Ovary (tissue), 9 donors: Measurements from ENCODE around the gene ANAPC16. TPM values are rescaled to one million over a fixed set of nuclear protein-coding genes. Genes with fewer than 3 reads are reported as not detected.

Source experiments
- DNase-seq, 5 donors: peaks; one replicate each; pipeline ENCODE4 v3.0.0-alpha.2; 2019 to 2020
- H3K27ac ChIP-seq, 2 donors: fragments of 200-600 bp; one replicate each; pipeline versions ENCODE4 v1.5.1 to v1.8.0; 2019 to 2022
- H3K27me3 ChIP-seq: fragments of 200-600 bp; one replicate; pipeline ENCODE4 v1.8.0; 2022
- H3K36me3 ChIP-seq: fragments of 200-600 bp; sonication (generic); one replicate; pipeline ENCODE4 v1.5.1; 2019
- H3K4me1 ChIP-seq: one replicate; pipeline ENCODE4 v1.8.1; 2013; ENCODE audit warnings: mild to moderate bottlenecking, moderate library complexity; ENCODE audit not compliant: insufficient read depth
- H3K4me3 ChIP-seq: fragments of 200-600 bp; sonication (generic); one replicate; pipeline ENCODE4 v1.5.1; 2017
- H3K9me3 ChIP-seq, 2 donors: fragments of 200-600 bp in 1 of 2; sonication (generic) in 1 of 2; one replicate each; pipeline versions ENCODE4 v1.5.1 to v1.8.1; 2013 to 2019; ENCODE audit warnings: mild to moderate bottlenecking in 1 of 2, moderate library complexity in 1 of 2
- EP300 ChIP-seq: sonication (generic); formaldehyde crosslinking; IDR thresholded peaks from one replicate; pipeline ENCODE4 v1.6.1; 2017; ENCODE audit warnings: antibody characterized with exemption
- POLR2A ChIP-seq: fragments of 450-650 bp; IDR thresholded peaks from one replicate; pipeline ENCODE4 v1.6.1; 2017; ENCODE audit warnings: antibody characterized with exemption, mild to moderate bottlenecking, moderate library complexity
- WGBS, 3 donors: extraction: QIAGEN DNeasy Blood & Tissue Kit in 1 of 3; methylation state at CpG; one replicate each; pipeline versions ENCODE4 v1.1.5 to v1.1.7; 2013 to 2017; 5-methylcytosine and 5-hydroxymethylcytosine counted together
- intact Hi-C, 4 donors: fragments of 100-400 bp; cut with DNase I; formaldehyde crosslinking; loops; one replicate each; pipeline versions ENCODE4 v1.11.0 to v1.15.1; 2022 to 2023
- polyA plus RNA-seq, 2 donors: library from polyadenylated mRNA; stranded (reverse); fragments of 200-250 nt in 1 of 2; fragments of 350-450 nt in 1 of 2; fragmentation: Illumina TruSeq in 1 of 2; extraction: RNeasy Lipid Tissue Mini Kit (QIAGEN cat#74804) in 1 of 2; gene quantifications; one replicate each; pipeline ENCODE4 v1.2.3, GENCODE V29; 2013 to 2014
- total RNA-seq, 7 donors: library from RNA; depleted of rRNA in 2 of 7; stranded (reverse); fragments of >200 nt in 2 of 7; fragmentation: NEBNext Ultra II Directional in 3 of 7; extraction: Animal tissue kit (Norgen Biotek cat#: 25700) in 3 of 7; gene quantifications; one replicate each; pipeline versions ENCODE4 v1.1.0 to v1.2.4, GENCODE V29; 2016 to 2023
- TF ChIP-seq, protein P1 (sequence below), 3 donors: fragments of 450-650 bp in 2 of 3; fragments of 200-600 bp in 1 of 3; IDR thresholded peaks; one replicate each; pipeline versions ENCODE4 v1.5.1 to v1.8.0; 2016 to 2022; ENCODE audit warnings: antibody characterized with exemption in 3 of 3, mild to moderate bottlenecking in 1 of 3
- donor health status: DM: no; HTN: no; CAD: no; lungs with moderate emphysema.
- donor health status: DM: no; HTN: no; CAD: no.
- donor health status: Bipolar disorder and iron deficiency.
- donor health status: DM: yes; HTN: yes; CAD: no.
- donor health status: DM: no; HTN: no; CAD: no.
- donor health status: DM: yes; HTN: yes; CAD: no.

ANAPC16 gene
- total and polyA plus RNA-seq, 9 donors = 71.6 to 160 (median 120) TPM

- 30 to 41% (median 34%) methylated on average over 1 of the region's 1 CpG for WGBS, 3 donors
- Histone ChIP-seq H3K27me3 (no peaks in the 10 kb centered on the region), H3K4me3 (no peak overlapping the region), H3K9me3 (no peaks in the 10 kb centered on the region), H3K4me1 (peaks cover 12% of the 10 kb centered on the region), H3K36me3 (no peaks in the 10 kb centered on the region), H3K27ac (peak overlapping the region; percentile 55 to 99)
- intact Hi-C loops = loop anchor here in 2 of 4 donors (5.0 to 10.0 kb wide), 5 partner anchors 109 to 254 kb away; partner anchors contain the start of gene CHST3 (in 2 of the 2)
- TF ChIP-seq EP300 (no peak), POLR2A (no peak)
- TF ChIP-seq, protein P1, sequence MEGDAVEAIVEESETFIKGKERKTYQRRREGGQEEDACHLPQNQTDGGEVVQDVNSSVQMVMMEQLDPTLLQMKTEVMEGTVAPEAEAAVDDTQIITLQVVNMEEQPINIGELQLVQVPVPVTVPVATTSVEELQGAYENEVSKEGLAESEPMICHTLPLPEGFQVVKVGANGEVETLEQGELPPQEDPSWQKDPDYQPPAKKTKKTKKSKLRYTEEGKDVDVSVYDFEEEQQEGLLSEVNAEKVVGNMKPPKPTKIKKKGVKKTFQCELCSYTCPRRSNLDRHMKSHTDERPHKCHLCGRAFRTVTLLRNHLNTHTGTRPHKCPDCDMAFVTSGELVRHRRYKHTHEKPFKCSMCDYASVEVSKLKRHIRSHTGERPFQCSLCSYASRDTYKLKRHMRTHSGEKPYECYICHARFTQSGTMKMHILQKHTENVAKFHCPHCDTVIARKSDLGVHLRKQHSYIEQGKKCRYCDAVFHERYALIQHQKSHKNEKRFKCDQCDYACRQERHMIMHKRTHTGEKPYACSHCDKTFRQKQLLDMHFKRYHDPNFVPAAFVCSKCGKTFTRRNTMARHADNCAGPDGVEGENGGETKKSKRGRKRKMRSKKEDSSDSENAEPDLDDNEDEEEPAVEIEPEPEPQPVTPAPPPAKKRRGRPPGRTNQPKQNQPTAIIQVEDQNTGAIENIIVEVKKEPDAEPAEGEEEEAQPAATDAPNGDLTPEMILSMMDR (IDR thresholded peaks at IDR 0.05) = no peak
- DNase-seq = no peak
Measured at GRCh38 chr10:72218325-72218724, 2.5 kb downstream of the ANAPC16 start.

- Histone ChIP-seq H3K36me3 (no peaks in the 10 kb centered on the region), H3K9me3 (no peaks in the 10 kb centered on the region), H3K27ac (peak overlapping the region; percentile 55 to 99), H3K4me3 (no peak overlapping the region), H3K4me1 (peaks cover 13% of the 10 kb centered on the region), H3K27me3 (no peaks in the 10 kb centered on the region)
- intact Hi-C loops = loop anchor here in 2 of 4 donors (5.0 to 10.0 kb wide), 5 partner anchors 109 to 254 kb away; partner anchors contain the start of gene CHST3 (in 2 of the 2)
- WGBS, 3 donors = 20 to 30% (median 23%) methylated on average over 2 of the region's 2 CpGs
- TF ChIP-seq POLR2A (no peak), EP300 (no peak)
- TF ChIP-seq, protein P1 (IDR thresholded peaks at IDR 0.05) = no peak
- DNase-seq = no peak
Measured at GRCh38 chr10:72218726-72219125, 2.9 kb downstream of the ANAPC16 start.

DNA sequence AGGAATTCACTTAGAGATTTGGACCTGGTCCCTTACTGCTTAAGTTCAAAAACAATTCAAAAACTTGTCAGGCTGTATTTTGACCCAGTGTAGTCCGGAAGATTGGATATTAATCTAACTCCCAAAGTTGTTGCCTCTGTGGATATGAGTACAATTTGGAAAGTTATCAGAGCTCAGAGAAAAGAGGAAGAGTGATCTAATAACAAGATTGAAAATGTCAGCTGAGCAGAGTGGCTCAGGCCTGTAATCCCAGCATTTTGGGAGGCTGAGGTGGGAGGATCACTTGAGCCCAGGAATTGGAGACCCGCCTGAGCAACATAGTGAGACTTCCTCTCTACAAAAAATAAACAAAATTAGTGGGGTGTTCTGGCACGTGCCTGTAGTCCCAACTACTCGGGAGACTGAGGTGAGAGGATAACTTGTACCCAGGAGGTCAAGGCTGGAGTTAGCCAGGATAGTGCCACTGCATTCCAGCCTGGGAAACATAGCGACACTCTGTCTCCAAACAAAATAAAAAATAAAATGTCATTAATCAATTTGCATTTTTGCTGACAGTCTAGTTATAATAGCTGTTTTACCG lies 3.5 kb downstream of the ANAPC16 start:
- DNase-seq = no peak
- TF ChIP-seq, protein P1 (IDR thresholded peaks at IDR 0.05) = no peak
- TF ChIP-seq POLR2A (no peak), EP300 (no peak)
- H3K4me3 ChIP-seq = no peak overlapping the region
- H3K9me3 ChIP-seq = no peaks in the 10 kb centered on the region
- no peaks in the 10 kb centered on the region for H3K27me3 ChIP-seq
- no peaks in the 10 kb centered on the region for H3K36me3 ChIP-seq
- H3K4me1 ChIP-seq = peaks cover 14% of the 10 kb centered on the region
- intact Hi-C loops = loop anchor here in 2 of 4 donors (5.0 to 10.0 kb wide), 5 partner anchors 108 to 255 kb away; partner anchors contain the start of gene CHST3 (in 2 of the 2)
- 50 to 56% (median 52%) methylated on average over 6 of the region's 6 CpGs for WGBS, 3 donors
- peak overlapping the region; percentile 55 to 99 for H3K27ac ChIP-seq

DNA sequence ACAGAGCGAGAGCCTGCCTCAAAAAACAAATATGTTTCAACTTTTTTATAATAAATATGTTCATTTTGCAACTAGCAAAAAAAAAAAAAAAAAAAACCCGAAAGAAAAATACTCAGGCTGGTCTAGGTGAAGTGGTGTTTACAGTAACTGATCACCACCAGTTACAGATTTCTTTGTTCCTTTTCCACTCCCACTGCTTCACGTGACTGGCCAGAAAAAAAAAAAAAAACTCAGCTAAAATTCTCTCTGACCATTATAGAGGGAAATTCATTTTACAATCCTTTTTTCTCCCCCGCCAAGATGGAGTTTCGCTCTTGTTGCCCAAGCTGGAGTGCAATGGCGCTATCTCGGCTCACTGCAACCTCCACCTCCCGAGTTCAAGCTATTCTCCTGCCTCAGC lies 4.8 kb downstream of the ANAPC16 start:
- H3K4me3 ChIP-seq = no peak overlapping the region
- no peak overlapping the region for H3K27ac ChIP-seq
- no peaks in the 10 kb centered on the region for H3K9me3 ChIP-seq
- TF ChIP-seq POLR2A (no peak), EP300 (no peak)
- TF ChIP-seq, protein P1 (IDR thresholded peaks at IDR 0.05) = no peak
- intact Hi-C loops = loop anchor here in 1 of 4 donors (5.0 kb wide), 1 partner anchor 37 kb away; no protein-coding TSS in a partner anchor
- WGBS, 3 donors = 76 to 83% (median 79%) methylated on average over 8 of the region's 8 CpGs
- no peaks in the 10 kb centered on the region for H3K27me3 ChIP-seq
- no peaks in the 10 kb centered on the region for H3K36me3 ChIP-seq
- no peak for DNase-seq
- peaks cover 10% of the 10 kb centered on the region for H3K4me1 ChIP-seq
